HEK293T (cell line): ENCODE data around the gene MFSD12.

Source experiments
- FOXA1 ChIP-seq: fragments of 450-650 bp; IDR thresholded peaks from 2 replicates; pipeline ENCODE4 v1.6.1; 2016; ENCODE audit warnings: mild to moderate bottlenecking
- FOXM1 ChIP-seq: fragments of 450-650 bp; IDR thresholded peaks from 2 replicates; pipeline ENCODE4 v1.6.1; 2017; ENCODE audit warnings: mild to moderate bottlenecking, borderline replicate concordance

- TF ChIP-seq FOXM1 (no peak), FOXA1 (no peak)
Measured at GRCh38 chr19:3506384-3507340, 50.7 kb downstream of the MFSD12 start.
